T-helper 1 cell (primary cell): ENCODE measurements around the gene NFKBIE.

Experiments used
- DNase-seq, 5 donors: peaks; one replicate each; pipeline ENCODE4 v3.0.0-alpha.2; 2012 to 2020

The NFKBIE gene

DNA sequence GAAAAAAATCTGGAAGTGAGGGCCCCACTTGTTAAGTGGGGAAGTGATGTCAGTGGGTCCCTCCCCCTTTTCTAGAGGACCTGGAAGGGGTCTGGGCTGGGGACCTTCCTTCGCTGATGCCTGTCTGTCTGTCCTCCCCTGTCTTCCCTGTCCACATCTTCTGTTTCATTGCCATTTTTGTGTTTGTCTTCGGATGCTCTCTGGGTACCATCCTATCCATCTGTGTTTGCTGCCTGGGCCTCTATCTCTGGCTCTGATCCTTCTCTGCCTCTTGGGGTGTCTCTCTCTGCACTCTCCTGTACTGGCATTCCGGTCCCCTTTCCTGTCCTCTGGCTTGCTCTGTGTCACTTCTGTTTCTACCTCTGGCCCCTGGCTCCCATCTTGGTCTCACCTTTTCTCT is 7.2 kb upstream of the NFKBIE start:
- DNase-seq: no peak

DNA sequence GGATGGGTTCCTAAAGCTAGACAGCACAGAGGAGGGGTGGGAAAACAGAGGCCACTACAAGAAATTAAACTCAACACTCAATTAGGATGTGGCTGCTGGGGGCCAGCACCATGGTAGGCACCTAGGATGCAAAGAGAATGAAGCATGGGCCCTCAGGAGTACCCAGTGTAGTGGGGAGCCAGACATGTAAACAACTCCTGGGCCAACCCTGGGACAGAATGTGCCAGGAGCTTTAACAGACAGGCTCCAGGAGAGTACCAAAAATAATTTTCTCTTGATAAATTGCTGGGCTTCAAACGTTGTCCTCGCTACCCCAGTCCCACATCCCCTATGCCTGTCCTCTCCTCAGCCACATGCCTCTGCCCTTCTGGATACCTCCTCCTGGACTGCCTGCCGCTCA is 6.6 kb upstream of the NFKBIE start:
- DNase-seq: no peak

- no peak for DNase-seq
Measured at GRCh38 chr6:44271406-44271723, 6.0 kb upstream of the NFKBIE start.

- DNase-seq: no peak
Measured at GRCh38 chr6:44270526-44271405, 5.4 kb upstream of the NFKBIE start.

DNA sequence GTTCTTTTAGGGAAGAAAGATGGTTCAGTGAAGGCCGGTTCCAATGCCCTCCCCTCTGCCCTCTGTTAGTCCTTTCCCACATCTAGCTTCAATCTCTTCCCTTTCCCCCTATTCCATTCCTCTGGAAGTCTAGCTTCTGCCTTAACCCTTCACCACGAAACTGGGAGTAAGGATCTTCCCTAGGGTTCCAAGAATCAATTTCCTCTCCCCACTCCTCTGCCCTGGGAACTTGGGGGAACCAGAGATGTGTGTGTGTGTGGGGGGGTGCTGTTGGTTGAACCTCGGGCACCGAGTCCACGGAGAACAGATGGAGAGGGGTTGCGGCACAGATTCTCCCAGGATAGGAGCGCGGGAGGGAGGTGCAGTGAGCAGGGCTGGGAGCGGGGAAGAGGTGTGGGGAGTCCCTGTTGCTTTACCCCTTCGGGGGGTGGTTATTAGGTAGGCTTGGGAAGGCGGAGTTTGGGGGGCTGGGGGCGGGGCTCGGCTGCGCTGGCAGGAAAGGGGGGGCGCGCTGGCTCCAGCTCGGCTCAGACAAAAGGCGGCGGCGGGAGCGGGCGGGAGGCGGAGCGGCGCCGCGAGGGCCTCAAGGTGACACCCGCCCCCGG is 4.7 kb upstream of the NFKBIE start, which contains the start of gene TMEM151B:
Gene TMEM151B, plus strand, starts transcription at position 530 of the 605 bp plus-strand sequence. CDS start 293 bp downstream, outside the sequence.
- DNase-seq: no peak

- no peak for DNase-seq
Measured at GRCh38 chr6:44269178-44269920, 4.0 kb upstream of the NFKBIE start.

DNA sequence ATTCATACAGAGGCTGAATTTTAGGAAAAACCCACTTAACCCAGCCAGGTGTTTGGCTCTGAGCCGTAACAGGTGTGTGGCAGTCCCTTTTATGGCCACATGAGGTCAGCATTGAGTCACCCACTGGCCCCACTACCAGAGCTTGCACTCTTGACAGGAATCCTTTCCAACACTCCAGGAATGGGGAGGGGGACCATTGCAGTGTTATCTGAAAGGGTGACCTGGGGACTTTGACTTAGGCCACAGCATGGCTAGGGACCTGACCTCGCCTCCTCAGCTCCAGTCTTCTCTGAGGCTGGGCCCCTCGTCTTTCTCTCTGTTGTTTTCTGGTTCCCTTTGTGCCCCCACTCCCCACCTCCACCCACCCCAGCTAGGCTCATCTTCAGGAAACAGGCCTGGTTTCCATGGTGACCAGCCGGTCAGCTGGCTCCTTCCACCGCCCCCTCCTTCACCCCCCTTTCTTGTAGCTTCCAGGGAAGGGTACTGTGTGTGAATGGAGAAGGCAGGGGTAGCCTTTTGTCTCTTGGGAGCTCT is 2.8 kb upstream of the NFKBIE start:
- peak in 2 of 5 donors; percentile 53 to 61 for DNase-seq

- DNase-seq: no peak
Measured at GRCh38 chr6:44267252-44267651, 1.9 kb upstream of the NFKBIE start.

- no peak for DNase-seq
Measured at GRCh38 chr6:44266347-44266746, 996 bp upstream of the NFKBIE start.

DNA sequence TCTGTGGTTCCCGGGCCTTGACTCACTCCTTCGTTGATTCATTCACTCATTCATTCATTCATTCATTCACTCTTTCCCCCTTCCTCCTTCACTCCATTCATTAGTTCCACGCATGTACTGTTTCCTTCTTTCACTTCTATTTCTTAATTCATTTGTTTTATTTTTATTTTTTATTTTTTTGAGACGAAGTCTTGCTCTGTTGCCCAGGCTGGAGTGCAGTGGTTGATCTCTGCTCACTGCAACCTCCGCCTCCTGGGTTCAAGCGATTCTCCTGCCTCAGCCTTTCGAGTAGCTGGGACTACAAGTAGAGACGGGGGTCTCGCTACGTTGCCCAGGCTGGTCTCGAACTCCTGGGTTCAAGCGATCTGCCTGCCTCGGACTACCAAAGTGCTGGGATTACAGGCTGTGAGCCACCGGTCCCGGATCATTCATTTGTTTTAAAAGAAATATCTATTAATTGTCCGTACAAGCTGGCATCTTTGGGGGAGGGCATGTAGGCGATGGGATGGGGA is 427 bp upstream of the NFKBIE start:
- DNase-seq: no peak

GRCh38 chr6:44264154-44265006 is 971 bp downstream of the NFKBIE start:
- DNase-seq: peak in 2 of 5 donors; percentile 37 to 63

GRCh38 chr6:44263354-44264100 is 1.8 kb downstream of the NFKBIE start:
- peak; percentile 35 to 44 (median 40) for DNase-seq

DNA sequence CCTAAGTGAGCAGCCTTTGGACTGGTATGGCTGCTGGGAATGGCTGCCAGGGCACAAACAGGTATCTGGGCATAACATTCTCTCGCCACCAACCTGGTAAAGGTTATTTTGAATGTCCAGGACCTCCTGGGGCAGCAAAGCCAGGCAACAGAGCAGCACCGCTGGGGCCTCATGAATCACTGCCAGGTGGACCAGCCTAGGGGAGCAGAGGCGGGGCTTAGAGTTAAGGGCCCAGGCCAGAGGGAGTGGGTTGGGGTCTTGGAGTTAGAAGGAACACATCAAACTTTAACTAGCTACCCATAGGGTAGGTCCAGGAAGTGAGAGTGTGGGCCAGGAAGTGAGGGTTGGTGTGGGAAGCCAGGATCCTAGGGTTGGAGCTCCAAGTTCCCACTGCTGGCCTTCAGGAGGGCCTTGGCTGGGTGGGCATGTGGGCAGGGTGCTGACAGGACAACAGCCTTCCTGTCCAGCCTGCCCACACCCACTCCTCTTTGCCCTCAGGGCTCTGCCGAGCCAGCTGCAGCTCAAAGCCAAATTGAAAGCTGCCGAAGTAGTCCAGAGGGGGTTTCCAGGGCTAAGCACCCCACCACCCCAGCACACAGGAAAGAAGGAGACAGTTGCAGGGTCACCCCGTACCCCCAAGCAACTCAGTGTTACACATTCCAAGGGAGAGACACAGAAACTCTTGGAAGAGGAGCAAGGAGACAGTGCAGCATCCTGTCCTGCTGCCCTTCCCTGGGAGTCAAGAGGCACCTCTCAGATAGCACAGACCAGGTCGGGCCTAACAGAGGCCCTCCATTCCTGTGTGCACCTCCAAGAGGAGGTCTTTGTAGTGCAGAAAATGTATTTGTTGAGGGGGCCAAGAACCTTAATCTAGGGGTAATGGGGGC is 2.6 kb downstream of the NFKBIE start:
- no peak for DNase-seq

- DNase-seq: no peak
Measured at GRCh38 chr6:44261581-44261980, 3.8 kb downstream of the NFKBIE start.

DNA sequence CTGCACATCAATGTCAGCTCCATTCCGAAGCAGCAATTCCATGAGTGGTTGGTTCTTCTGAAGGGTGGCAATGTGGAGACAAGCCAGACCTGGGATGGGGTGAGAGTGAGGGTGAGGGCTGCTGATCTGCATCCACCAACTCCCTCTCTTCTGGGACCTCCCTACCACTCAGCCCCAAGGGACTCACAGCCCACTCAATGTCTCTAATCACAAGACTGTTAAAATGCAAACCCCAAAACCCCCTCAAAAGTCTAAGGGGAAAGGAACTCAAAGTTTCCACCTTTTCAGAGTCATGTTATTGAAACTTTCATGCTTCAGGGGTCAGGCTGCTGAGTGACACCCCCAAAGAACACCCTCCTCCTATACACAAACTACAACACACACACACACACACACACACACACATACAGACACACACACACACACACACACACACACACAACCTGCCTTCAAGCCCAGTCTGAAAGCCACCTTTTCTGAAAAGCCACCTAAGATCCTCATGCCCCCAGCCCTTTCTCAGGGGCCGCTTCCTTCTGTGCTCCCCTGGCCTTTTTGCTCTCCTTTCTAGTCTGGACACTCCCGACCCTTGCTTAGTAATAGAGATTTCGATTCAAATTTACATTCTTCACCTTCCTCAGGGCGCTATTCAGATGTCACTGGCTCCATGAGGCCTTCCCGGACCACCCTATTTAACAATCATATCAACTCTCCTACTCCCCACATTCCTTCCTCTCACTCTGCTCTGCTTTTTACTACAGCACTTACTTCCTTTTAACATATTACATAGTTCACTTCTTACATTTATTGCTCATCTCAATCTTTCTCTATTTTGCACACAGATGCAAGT is 4.7 kb downstream of the NFKBIE start:
- DNase-seq: no peak

- no peak for DNase-seq
Measured at GRCh38 chr6:44260011-44260410, 5.3 kb downstream of the NFKBIE start.

DNA sequence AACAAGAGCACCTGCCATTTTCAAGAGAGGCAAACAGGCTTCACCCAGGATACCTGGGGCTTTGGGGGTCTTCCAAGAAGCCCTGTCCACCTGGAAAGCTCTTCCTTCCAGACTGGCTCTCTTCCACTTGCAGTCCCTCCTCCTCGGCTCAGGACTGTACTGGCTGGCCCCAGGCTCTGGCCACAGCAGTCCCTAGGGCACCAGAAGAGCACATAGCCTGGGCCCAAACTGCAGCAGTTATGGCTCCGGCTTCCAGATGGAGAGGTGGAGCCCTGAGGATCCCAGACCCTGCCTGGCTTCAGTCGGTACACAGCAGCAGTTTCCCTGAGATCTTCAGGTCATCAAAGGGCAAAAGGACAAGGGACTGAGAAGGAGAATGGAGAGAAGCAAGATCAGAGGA is 6.4 kb downstream of the NFKBIE start:
- no peak for DNase-seq

DNA sequence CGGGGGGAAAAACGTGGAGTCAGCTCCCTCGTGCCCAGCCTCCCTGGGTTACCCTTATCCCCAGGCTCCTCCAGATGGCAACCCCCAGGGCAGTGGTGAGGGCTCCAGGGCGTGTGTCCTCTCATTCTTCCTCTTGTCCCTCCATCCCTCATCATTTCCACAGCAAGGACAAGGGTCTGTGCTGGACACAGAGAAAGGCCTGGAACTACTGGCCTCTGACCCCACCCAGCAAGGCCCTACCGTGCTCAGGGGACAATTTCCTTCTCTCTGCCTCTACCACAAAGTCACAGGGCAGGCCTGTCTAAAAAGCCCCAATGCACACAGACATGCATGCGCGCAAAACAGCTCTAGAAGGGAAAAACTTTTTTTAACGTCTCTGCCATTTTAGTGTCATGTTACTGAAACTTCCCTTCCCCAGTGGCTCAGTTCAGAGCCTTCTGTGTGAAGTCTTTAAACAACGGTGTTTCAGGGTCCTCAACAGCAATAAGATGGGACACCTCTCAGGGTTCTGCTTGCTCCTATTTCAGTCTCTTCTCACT is 7.0 kb downstream of the NFKBIE start:
- no peak for DNase-seq

- DNase-seq: no peak
Measured at GRCh38 chr6:44257753-44258324, 7.5 kb downstream of the NFKBIE start.
